Measurements from ENCODE around the gene CHST10. TPM values are rescaled to one million over a fixed set of nuclear protein-coding genes. Genes with fewer than 3 reads are reported as not detected.

Gene CHST10
- total RNA-seq, 1 experiment from 2014 or later = not detected

DNA sequence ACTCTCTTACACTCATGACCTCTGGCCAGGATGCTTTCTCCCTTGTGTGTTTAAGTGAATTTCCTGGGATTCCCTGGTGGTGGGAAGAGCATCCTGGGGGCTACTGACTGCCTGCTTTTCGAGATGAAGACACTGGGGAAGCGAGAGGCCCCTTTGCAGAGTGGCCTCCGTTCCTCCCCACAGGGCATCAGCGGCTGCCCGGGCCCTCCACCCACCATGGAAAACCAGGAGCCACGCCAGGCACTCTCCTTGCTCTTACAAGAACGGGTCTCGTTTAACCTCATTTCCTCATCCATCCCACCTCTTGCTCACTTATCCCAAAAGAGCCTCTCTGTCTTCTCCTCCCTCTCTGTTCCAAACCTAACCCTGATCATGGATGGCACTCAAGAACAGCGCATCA, 17.8 kb downstream of the CHST10 start:
- Histone ChIP-seq H3K27me3 (replicated peaks; ENCODE audit: control insufficient read depth, insufficient read depth, low read length) (no peaks in the 10 kb centered on the region), H3K4me1 (no peaks in the 10 kb centered on the region), H3K36me3 (ENCODE audit: control insufficient read depth, insufficient read depth, low read length) (no peaks in the 10 kb centered on the region), H3K9me3 (no peaks in the 10 kb centered on the region), H3K4me3 (ENCODE audit: low read depth, low read length) (no peak overlapping the region)
- intact Hi-C loops (cut with micrococcal nuclease; ENCODE audit: unreplicated experiment) = no loop called here
- no peak for TF ChIP-seq CTCF (IDR thresholded peaks at IDR 0.05; ENCODE audit: insufficient read depth in 1 of 2, low read depth in 1 of 2, low read length in 1 of 2, severe bottlenecking in 1 of 2, unreplicated experiment in 1 of 2)
- POLR2A ChIA-PET = no interaction called here
- H3K9me3 Mint-ChIP-seq (ENCODE audit: unreplicated experiment) = no peaks in the 10 kb centered on the region
- no peak overlapping the region for H3K4me3 Mint-ChIP-seq (ENCODE audit: unreplicated experiment)
- H3K4me1 Mint-ChIP-seq (ENCODE audit: low read depth, unreplicated experiment) = no peaks in the 10 kb centered on the region
- CTCF ChIA-PET = no interaction called here
- BruUV-seq (replicated peaks) = no TSS peak
- no peak overlapping the region for H3K27ac Mint-ChIP-seq (ENCODE audit: unreplicated experiment)
- H3K36me3 Mint-ChIP-seq (ENCODE audit: insufficient read depth, unreplicated experiment) = no peaks in the 10 kb centered on the region
- H3K27me3 Mint-ChIP-seq (ENCODE audit: insufficient read depth, unreplicated experiment) = peaks cover 19% of the 10 kb centered on the region
- no peak for DNase-seq

DNA sequence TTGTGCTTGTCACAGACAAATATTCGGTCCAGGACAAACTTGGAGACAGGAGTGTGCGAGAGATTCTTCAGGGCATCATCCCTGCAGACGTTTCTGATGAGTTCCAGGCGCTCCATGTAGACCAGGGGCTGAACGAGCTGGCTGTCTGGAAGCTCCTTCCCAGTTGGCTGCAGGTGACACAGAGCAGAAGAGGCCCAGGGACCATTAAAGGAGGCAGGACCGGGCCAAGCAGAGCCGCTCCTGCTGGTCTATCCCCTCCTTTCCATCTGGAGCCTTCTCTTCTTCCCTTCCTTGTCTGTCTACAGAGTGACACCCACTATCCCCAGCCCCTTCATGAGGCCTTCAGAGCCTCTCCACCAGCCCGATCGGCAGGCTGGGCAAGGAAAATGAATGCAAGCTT, 19.5 kb downstream of the CHST10 start:
- no peak overlapping the region for H3K27ac Mint-ChIP-seq (ENCODE audit: unreplicated experiment)
- no peaks in the 10 kb centered on the region for H3K9me3 Mint-ChIP-seq (ENCODE audit: unreplicated experiment)
- no peak overlapping the region for H3K4me3 ChIP-seq (ENCODE audit: low read depth, low read length)
- peaks cover 24% of the 10 kb centered on the region for H3K27me3 Mint-ChIP-seq (ENCODE audit: insufficient read depth, unreplicated experiment)
- ChIA-PET CTCF (no interaction called here), POLR2A (no interaction called here)
- no peaks in the 10 kb centered on the region for H3K4me1 Mint-ChIP-seq (ENCODE audit: low read depth, unreplicated experiment)
- BruUV-seq (replicated peaks) = no TSS peak
- H3K27me3 ChIP-seq (replicated peaks; ENCODE audit: control insufficient read depth, insufficient read depth, low read length) = no peaks in the 10 kb centered on the region
- intact Hi-C loops (cut with micrococcal nuclease; ENCODE audit: unreplicated experiment) = no loop called here
- H3K4me3 Mint-ChIP-seq (ENCODE audit: unreplicated experiment) = no peak overlapping the region
- no peak for DNase-seq
- H3K9me3 ChIP-seq = no peaks in the 10 kb centered on the region
- no peaks in the 10 kb centered on the region for H3K36me3 ChIP-seq (ENCODE audit: control insufficient read depth, insufficient read depth, low read length)
- no peaks in the 10 kb centered on the region for H3K4me1 ChIP-seq
- TF ChIP-seq CTCF (IDR thresholded peaks at IDR 0.05; ENCODE audit: insufficient read depth in 1 of 2, low read depth in 1 of 2, low read length in 1 of 2, severe bottlenecking in 1 of 2, unreplicated experiment in 1 of 2) = no peak
- no peaks in the 10 kb centered on the region for H3K36me3 Mint-ChIP-seq (ENCODE audit: insufficient read depth, unreplicated experiment)

- Histone ChIP-seq H3K9me3 (no peaks in the 10 kb centered on the region), H3K36me3 (ENCODE audit: control insufficient read depth, insufficient read depth, low read length) (no peaks in the 10 kb centered on the region), H3K4me1 (no peaks in the 10 kb centered on the region), H3K4me3 (ENCODE audit: low read depth, low read length) (no peak overlapping the region), H3K27me3 (replicated peaks; ENCODE audit: control insufficient read depth, insufficient read depth, low read length) (no peaks in the 10 kb centered on the region)
- BruUV-seq (replicated peaks) = no TSS peak
- H3K9me3 Mint-ChIP-seq (ENCODE audit: unreplicated experiment) = no peaks in the 10 kb centered on the region
- no peak for TF ChIP-seq CTCF (IDR thresholded peaks at IDR 0.05; ENCODE audit: insufficient read depth in 1 of 2, low read depth in 1 of 2, low read length in 1 of 2, severe bottlenecking in 1 of 2, unreplicated experiment in 1 of 2)
- intact Hi-C loops (cut with micrococcal nuclease; ENCODE audit: unreplicated experiment) = no loop called here
- no peaks in the 10 kb centered on the region for H3K36me3 Mint-ChIP-seq (ENCODE audit: insufficient read depth, unreplicated experiment)
- DNase-seq = no peak
- ChIA-PET CTCF (no interaction called here), POLR2A (no interaction called here)
- no peaks in the 10 kb centered on the region for H3K4me1 Mint-ChIP-seq (ENCODE audit: low read depth, unreplicated experiment)
- no peak overlapping the region for H3K4me3 Mint-ChIP-seq (ENCODE audit: unreplicated experiment)
- H3K27ac Mint-ChIP-seq (ENCODE audit: unreplicated experiment) = no peak overlapping the region
- peaks cover 26% of the 10 kb centered on the region for H3K27me3 Mint-ChIP-seq (ENCODE audit: insufficient read depth, unreplicated experiment)
These were observed 20.2 kb downstream of the CHST10 start for GRCh38 chr2:100397118-100397860.
